ENCODE data around the gene BLM.

The BLM gene

DNA sequence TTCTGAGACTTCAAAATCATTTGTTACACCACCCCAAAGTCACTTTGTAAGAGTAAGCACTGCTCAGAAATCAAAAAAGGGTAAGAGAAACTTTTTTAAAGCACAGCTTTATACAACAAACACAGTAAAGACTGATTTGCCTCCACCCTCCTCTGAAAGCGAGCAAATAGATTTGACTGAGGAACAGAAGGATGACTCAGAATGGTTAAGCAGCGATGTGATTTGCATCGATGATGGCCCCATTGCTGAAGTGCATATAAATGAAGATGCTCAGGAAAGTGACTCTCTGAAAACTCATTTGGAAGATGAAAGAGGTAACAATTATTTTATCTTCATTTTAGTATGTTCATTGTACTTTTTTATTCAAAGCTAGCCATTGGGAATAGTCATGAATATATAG lies 32.6 kb downstream of the BLM start:
- Histone ChIP-seq H3K4me1 (ENCODE audit: control insufficient read depth, insufficient read depth, low read length) (no peaks in the 10 kb centered on the region), H3K27me3 (ENCODE audit: control insufficient read depth, insufficient read depth, low read length) (no peaks in the 10 kb centered on the region), H3K36me3 (ENCODE audit: control insufficient read depth, insufficient read depth, low read length) (peaks cover 2% of the 10 kb centered on the region), H3K9me3 (ENCODE audit: control insufficient read depth, insufficient read depth, low read length) (no peaks in the 10 kb centered on the region), H3K9ac (ENCODE audit: low read depth, low read length) (no peak overlapping the region), H3K4me3 (ENCODE audit: low read depth, low read length) (no peak overlapping the region)

DNA sequence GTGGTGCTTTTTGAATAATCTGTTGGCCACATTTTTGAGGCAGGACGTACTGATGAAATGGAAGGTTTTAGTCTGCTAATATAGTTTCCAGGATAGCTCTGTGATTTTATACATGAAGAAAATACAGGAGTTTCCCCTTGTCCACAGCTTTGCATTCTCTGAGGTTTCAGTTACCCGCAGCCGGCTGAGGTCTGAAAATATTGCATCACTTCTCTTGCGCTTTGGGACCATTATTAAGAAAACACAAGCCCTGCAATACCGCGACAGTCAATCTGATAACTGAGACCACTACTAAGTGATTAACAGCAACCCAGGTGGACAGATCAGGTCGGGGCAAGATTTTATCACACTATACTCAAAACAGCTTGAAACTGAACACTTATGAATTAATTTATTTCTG lies 33.0 kb downstream of the BLM start:
- Histone ChIP-seq H3K36me3 (ENCODE audit: control insufficient read depth, insufficient read depth, low read length) (peaks cover 4% of the 10 kb centered on the region), H3K4me3 (ENCODE audit: low read depth, low read length) (no peak overlapping the region), H3K27me3 (ENCODE audit: control insufficient read depth, insufficient read depth, low read length) (no peaks in the 10 kb centered on the region), H3K9me3 (ENCODE audit: control insufficient read depth, insufficient read depth, low read length) (no peaks in the 10 kb centered on the region), H3K4me1 (ENCODE audit: control insufficient read depth, insufficient read depth, low read length) (no peaks in the 10 kb centered on the region), H3K9ac (ENCODE audit: low read depth, low read length) (no peak overlapping the region)

DNA sequence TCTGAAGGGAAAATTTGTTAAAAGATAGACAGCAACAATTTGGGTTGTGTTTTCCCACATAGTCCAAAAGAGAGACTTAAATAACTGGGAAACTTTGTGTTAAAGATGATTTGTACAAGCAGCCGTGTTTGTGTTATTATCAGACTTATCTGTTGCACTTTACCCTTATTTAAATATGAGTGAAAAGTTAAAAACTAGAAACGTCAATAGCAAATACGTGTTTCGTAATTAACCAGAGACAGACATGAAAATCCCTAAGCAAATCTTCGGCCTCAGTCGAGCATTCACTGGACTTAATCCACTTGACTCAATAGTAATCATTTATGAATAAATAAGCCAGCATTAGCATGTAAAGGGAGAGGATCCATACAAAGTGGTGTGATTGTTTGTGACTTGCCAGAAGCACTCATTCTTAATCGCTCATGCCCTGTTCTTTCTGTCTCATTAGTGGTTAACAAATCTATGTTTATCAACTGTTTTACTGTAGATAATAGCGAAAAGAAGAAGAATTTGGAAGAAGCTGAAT lies 34.2 kb downstream of the BLM start:
- no peaks in the 10 kb centered on the region for H3K4me1 ChIP-seq (ENCODE audit: control insufficient read depth, insufficient read depth, low read length)
- no peak overlapping the region for H3K9ac ChIP-seq (ENCODE audit: low read depth, low read length)
- no peaks in the 10 kb centered on the region for H3K27me3 ChIP-seq (ENCODE audit: control insufficient read depth, insufficient read depth, low read length)
- H3K36me3 ChIP-seq (ENCODE audit: control insufficient read depth, insufficient read depth, low read length): peaks cover 4% of the 10 kb centered on the region
- no peaks in the 10 kb centered on the region for H3K9me3 ChIP-seq (ENCODE audit: control insufficient read depth, insufficient read depth, low read length)
- H3K4me3 ChIP-seq (ENCODE audit: low read depth, low read length): no peak overlapping the region

DNA sequence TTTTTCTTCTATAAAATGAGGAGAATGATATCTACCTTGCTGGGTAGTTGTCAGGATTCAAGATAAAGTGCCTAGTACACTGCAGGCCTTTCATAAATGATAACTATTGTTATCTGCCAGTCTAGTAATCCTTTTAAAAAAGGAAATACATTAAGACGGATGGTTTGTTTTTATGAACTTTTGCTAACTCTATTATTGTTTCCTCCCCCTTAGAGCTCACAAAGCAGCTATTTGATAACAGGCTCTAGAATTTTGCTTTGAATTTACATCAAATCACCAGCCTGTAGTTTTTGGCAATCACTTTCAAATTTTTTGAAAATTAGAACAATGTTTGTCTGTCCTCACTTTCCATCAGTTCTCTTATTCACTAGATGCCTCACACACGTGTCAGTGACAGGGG lies 39.8 kb downstream of the BLM start:
- no peak overlapping the region for H3K9ac ChIP-seq (ENCODE audit: low read depth, low read length)
- H3K4me3 ChIP-seq (ENCODE audit: low read depth, low read length): no peak overlapping the region
- no peaks in the 10 kb centered on the region for H3K4me1 ChIP-seq (ENCODE audit: control insufficient read depth, insufficient read depth, low read length)
- no peaks in the 10 kb centered on the region for H3K27me3 ChIP-seq (ENCODE audit: control insufficient read depth, insufficient read depth, low read length)
- peaks cover 4% of the 10 kb centered on the region for H3K36me3 ChIP-seq (ENCODE audit: control insufficient read depth, insufficient read depth, low read length)
- no peaks in the 10 kb centered on the region for H3K9me3 ChIP-seq (ENCODE audit: control insufficient read depth, insufficient read depth, low read length)

DNA sequence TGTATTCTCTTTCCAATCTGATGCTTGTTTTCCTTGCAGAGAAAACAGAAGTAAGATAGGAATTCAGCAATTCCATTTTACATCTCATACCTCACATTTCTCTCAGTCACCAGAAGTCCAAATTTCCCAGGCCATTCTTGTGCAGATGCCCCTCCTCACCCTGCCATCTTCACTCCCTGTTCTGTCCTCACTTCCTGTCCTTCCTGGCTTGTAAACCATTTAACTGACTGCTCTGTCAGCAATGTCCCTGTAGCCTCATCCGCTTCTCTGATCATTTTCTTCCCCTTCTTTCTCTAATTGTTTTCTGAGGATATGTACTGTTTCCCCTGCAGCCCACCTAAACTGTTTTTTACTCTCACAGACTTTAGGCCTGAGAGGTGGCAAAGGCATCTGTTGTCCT lies 40.3 kb downstream of the BLM start:
- Histone ChIP-seq H3K9ac (ENCODE audit: low read depth, low read length) (no peak overlapping the region), H3K4me1 (ENCODE audit: control insufficient read depth, insufficient read depth, low read length) (no peaks in the 10 kb centered on the region), H3K9me3 (ENCODE audit: control insufficient read depth, insufficient read depth, low read length) (no peaks in the 10 kb centered on the region), H3K4me3 (ENCODE audit: low read depth, low read length) (no peak overlapping the region), H3K36me3 (ENCODE audit: control insufficient read depth, insufficient read depth, low read length) (peaks cover 4% of the 10 kb centered on the region), H3K27me3 (ENCODE audit: control insufficient read depth, insufficient read depth, low read length) (no peaks in the 10 kb centered on the region)

DNA sequence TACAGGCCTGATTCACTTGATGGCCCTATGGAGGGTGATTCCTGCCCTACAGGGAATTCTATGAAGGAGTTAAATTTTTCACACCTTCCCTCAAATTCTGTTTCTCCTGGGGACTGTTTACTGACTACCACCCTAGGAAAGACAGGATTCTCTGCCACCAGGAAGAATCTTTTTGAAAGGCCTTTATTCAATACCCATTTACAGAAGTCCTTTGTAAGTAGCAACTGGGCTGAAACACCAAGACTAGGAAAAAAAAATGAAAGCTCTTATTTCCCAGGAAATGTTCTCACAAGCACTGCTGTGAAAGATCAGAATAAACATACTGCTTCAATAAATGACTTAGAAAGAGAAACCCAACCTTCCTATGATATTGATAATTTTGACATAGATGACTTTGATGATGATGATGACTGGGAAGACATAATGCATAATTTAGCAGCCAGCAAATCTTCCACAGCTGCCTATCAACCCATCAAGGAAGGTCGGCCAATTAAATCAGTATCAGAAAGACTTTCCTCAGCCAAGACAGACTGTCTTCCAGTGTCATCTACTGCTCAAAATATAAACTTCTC lies 43.6 kb downstream of the BLM start:
- Histone ChIP-seq H3K4me3 (ENCODE audit: low read depth, low read length) (no peak overlapping the region), H3K4me1 (ENCODE audit: control insufficient read depth, insufficient read depth, low read length) (no peaks in the 10 kb centered on the region), H3K27me3 (ENCODE audit: control insufficient read depth, insufficient read depth, low read length) (no peaks in the 10 kb centered on the region), H3K9me3 (ENCODE audit: control insufficient read depth, insufficient read depth, low read length) (no peaks in the 10 kb centered on the region), H3K36me3 (ENCODE audit: control insufficient read depth, insufficient read depth, low read length) (no peaks in the 10 kb centered on the region), H3K9ac (ENCODE audit: low read depth, low read length) (no peak overlapping the region)

DNA sequence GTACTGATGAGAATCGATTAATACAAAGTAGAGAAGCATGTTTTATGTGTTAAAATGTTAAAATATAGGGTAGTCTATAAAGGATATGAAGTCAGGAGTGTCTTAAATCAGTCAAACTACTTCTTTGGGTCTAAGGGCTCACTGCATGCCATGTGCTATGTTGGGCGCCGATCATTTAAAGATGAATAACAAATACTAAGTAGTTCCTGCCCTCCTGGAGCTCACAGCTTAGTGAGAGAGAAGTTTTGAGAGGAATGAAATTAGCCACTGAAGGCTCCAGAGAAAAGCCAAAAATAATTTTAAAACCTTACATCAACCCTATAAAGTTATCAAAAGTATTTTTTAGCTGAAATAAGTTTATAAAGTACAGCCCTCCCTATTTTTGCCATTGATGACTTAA lies 44.5 kb downstream of the BLM start:
- Histone ChIP-seq H3K27me3 (ENCODE audit: control insufficient read depth, insufficient read depth, low read length) (no peaks in the 10 kb centered on the region), H3K9ac (ENCODE audit: low read depth, low read length) (no peak overlapping the region), H3K36me3 (ENCODE audit: control insufficient read depth, insufficient read depth, low read length) (no peaks in the 10 kb centered on the region), H3K4me1 (ENCODE audit: control insufficient read depth, insufficient read depth, low read length) (no peaks in the 10 kb centered on the region), H3K4me3 (ENCODE audit: low read depth, low read length) (no peak overlapping the region), H3K9me3 (ENCODE audit: control insufficient read depth, insufficient read depth, low read length) (no peaks in the 10 kb centered on the region)

DNA sequence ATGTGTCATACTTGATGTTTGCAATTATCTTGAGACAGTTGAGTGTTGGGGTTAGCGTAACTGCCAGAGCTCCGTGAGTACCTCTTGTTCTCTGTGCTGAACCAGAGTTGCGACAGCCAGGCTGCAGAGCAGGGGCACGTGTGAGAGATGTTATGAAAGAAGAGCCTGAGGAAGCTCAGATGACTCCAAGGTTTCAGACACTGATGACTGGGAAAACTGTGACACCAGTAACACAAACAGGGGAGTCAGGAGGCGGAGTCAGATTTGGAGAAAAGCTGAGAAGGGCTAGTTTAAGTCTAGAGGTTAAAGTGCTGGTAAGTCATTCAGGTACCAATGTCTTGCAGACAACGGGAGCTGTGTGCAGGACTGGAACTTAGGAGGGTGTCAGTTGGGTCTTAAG lies 45.0 kb downstream of the BLM start:
- Histone ChIP-seq H3K9ac (ENCODE audit: low read depth, low read length) (no peak overlapping the region), H3K36me3 (ENCODE audit: control insufficient read depth, insufficient read depth, low read length) (no peaks in the 10 kb centered on the region), H3K9me3 (ENCODE audit: control insufficient read depth, insufficient read depth, low read length) (no peaks in the 10 kb centered on the region), H3K27me3 (ENCODE audit: control insufficient read depth, insufficient read depth, low read length) (no peaks in the 10 kb centered on the region), H3K4me1 (ENCODE audit: control insufficient read depth, insufficient read depth, low read length) (no peaks in the 10 kb centered on the region), H3K4me3 (ENCODE audit: low read depth, low read length) (no peak overlapping the region)

DNA sequence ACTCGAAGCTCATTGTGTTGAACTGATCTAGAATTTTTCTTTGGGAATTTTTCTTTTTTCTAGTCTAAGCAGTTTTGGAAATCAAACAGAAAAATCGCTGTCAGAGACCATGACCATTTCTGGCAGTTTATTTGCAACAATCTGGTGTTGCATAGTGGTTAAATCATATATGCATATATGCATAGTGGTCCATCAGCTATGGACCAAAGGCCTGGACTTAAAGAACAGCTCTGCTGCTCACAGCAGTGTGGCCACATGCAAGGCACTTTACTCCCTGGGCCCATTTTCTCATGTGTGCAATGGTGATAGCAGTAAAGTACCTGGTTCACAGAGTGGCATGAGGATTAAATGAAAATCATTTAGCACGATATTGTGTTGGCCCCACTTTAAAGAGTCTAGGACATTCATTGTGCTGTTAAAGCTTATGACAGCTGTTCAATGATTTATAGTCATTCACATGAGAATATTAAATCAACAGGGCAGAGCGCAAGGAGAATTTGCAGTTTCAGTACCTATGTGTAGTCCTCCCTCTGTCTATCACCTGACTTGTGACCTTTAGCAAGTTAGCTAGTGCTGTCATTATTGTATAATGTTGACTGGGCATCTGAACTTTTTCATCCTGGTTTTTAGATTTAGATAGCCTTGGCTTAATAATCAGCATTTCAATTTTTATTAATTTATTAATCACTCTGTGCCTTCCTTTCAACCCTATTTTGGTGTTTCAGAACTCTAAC lies 46.4 kb downstream of the BLM start:
- no peaks in the 10 kb centered on the region for H3K9me3 ChIP-seq (ENCODE audit: control insufficient read depth, insufficient read depth, low read length)
- no peak overlapping the region for H3K4me3 ChIP-seq (ENCODE audit: low read depth, low read length)
- no peak overlapping the region for H3K9ac ChIP-seq (ENCODE audit: low read depth, low read length)
- no peaks in the 10 kb centered on the region for H3K27me3 ChIP-seq (ENCODE audit: control insufficient read depth, insufficient read depth, low read length)
- H3K36me3 ChIP-seq (ENCODE audit: control insufficient read depth, insufficient read depth, low read length): no peaks in the 10 kb centered on the region
- H3K4me1 ChIP-seq (ENCODE audit: control insufficient read depth, insufficient read depth, low read length): no peaks in the 10 kb centered on the region

DNA sequence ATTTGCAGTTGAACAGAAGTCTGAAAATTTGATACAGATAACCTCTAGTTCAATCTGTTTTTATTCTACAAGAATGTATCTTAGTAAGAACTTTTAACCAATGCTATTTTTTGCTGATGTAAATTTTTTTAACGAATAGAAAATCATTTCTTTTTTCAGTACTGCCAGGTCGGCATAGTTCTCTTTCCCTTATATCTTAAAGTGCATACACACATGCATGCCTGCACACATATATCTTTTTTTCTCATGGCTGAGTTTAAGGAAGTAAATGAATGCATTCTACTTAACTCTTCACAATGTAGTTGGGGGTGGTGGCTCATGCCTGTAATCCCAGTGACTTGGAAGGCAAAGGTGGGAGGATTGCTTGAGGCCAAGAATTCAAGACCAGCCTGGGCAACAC lies 48.4 kb downstream of the BLM start:
- no peaks in the 10 kb centered on the region for H3K27me3 ChIP-seq (ENCODE audit: control insufficient read depth, insufficient read depth, low read length)
- no peaks in the 10 kb centered on the region for H3K4me1 ChIP-seq (ENCODE audit: control insufficient read depth, insufficient read depth, low read length)
- H3K9me3 ChIP-seq (ENCODE audit: control insufficient read depth, insufficient read depth, low read length): no peaks in the 10 kb centered on the region
- no peak overlapping the region for H3K9ac ChIP-seq (ENCODE audit: low read depth, low read length)
- H3K36me3 ChIP-seq (ENCODE audit: control insufficient read depth, insufficient read depth, low read length): no peaks in the 10 kb centered on the region
- no peak overlapping the region for H3K4me3 ChIP-seq (ENCODE audit: low read depth, low read length)

DNA sequence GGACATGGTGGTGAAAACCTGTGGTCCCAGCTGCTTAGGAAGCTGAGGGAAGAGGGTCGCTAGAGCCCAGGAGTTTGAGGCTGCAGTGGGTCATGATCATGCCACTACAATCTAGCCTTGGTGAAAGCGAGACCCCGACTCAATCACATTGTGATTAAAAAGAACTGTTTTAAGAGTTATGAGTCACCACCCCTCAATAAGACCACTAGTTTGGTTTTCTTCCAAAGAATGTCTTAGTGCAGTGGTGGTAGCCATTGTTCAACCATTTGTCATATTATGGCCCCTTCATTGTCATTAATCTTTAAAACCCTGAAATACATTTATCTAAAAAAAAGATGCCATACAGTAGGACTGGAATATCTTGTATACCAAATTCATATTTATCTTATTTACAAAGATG lies 48.8 kb downstream of the BLM start:
- H3K4me1 ChIP-seq (ENCODE audit: control insufficient read depth, insufficient read depth, low read length): no peaks in the 10 kb centered on the region
- H3K27me3 ChIP-seq (ENCODE audit: control insufficient read depth, insufficient read depth, low read length): no peaks in the 10 kb centered on the region
- no peaks in the 10 kb centered on the region for H3K36me3 ChIP-seq (ENCODE audit: control insufficient read depth, insufficient read depth, low read length)
- H3K9me3 ChIP-seq (ENCODE audit: control insufficient read depth, insufficient read depth, low read length): no peaks in the 10 kb centered on the region
- H3K4me3 ChIP-seq (ENCODE audit: low read depth, low read length): no peak overlapping the region
- H3K9ac ChIP-seq (ENCODE audit: low read depth, low read length): no peak overlapping the region

DNA sequence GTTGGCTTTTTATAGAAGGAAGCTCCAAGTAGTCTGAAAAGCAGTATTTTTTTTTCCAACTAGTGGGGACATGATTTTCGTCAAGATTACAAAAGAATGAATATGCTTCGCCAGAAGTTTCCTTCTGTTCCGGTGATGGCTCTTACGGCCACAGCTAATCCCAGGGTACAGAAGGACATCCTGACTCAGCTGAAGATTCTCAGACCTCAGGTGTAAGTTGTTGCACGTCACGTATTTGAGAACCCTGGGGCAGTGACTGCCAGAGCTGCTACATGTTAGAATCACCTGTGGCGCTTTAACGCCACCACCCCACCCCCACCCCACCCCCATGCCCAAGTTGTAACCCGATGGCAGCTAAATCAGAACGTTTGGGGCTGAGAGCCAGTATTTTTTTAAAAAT lies 52.2 kb downstream of the BLM start:
- H3K9me3 ChIP-seq (ENCODE audit: control insufficient read depth, insufficient read depth, low read length): no peaks in the 10 kb centered on the region
- H3K9ac ChIP-seq (ENCODE audit: low read depth, low read length): no peak overlapping the region
- H3K4me3 ChIP-seq (ENCODE audit: low read depth, low read length): no peak overlapping the region
- H3K4me1 ChIP-seq (ENCODE audit: control insufficient read depth, insufficient read depth, low read length): no peaks in the 10 kb centered on the region
- H3K27me3 ChIP-seq (ENCODE audit: control insufficient read depth, insufficient read depth, low read length): no peaks in the 10 kb centered on the region
- H3K36me3 ChIP-seq (ENCODE audit: control insufficient read depth, insufficient read depth, low read length): no peaks in the 10 kb centered on the region

Data from iPS-15b (cell line).